ENCODE data around the gene IL21R.
"Not testable (repeated sequence)": the region's sequence is repeated elsewhere in the genome, so short reads cannot be mapped to it uniquely, and the experiment has no call there.

Gene IL21R

GRCh38 chr16:27402964-27403600, 1.1 kb downstream of the IL21R start:
- DNase-seq: no peak

- no peak for DNase-seq
These were observed 1.6 kb downstream of the IL21R start for GRCh38 chr16:27403601-27403992.

- DNase-seq: no peak
These were observed 2.3 kb downstream of the IL21R start for GRCh38 chr16:27404163-27404823.

- no peak for DNase-seq
These were observed 3.8 kb downstream of the IL21R start for GRCh38 chr16:27405546-27406451.

GRCh38 chr16:27406511-27407128, 4.6 kb downstream of the IL21R start:
- DNase-seq: no peak

- no peak for DNase-seq
These were observed 5.2 kb downstream of the IL21R start for GRCh38 chr16:27407133-27407532.

- DNase-seq: no peak
These were observed 6.1 kb downstream of the IL21R start for GRCh38 chr16:27408012-27408601.

GRCh38 chr16:27408602-27409031, 6.6 kb downstream of the IL21R start:
- no peak for DNase-seq

- DNase-seq: not testable (repeated sequence)
These were observed 8.0 kb downstream of the IL21R start for GRCh38 chr16:27409958-27410357.

- DNase-seq: no peak
These were observed 8.8 kb downstream of the IL21R start for GRCh38 chr16:27410761-27411160.

GRCh38 chr16:27413956-27414355, 12.0 kb downstream of the IL21R start:
- no peak for DNase-seq

- no peak for DNase-seq
These were observed 12.9 kb downstream of the IL21R start for GRCh38 chr16:27414788-27415431.

- no peak for DNase-seq
These were observed 15.2 kb downstream of the IL21R start for GRCh38 chr16:27417047-27417671.

- no peak for DNase-seq
These were observed 20.2 kb downstream of the IL21R start for GRCh38 chr16:27421961-27422740.

GRCh38 chr16:27424772-27425498, 23.0 kb downstream of the IL21R start:
- no peak for DNase-seq

- no peak for DNase-seq
These were observed 24.0 kb downstream of the IL21R start for GRCh38 chr16:27425961-27426360.

GRCh38 chr16:27426423-27427408, 24.7 kb downstream of the IL21R start:
- DNase-seq: peak; percentile 86

- DNase-seq: no peak
These were observed 25.6 kb downstream of the IL21R start for GRCh38 chr16:27427538-27427937.
